HG03521 (cell line): ENCODE results near the gene AP4E1.
A peak's percentile ranks its signal among the peaks of the same experiment; 100 is the strongest.
"Not testable (repeated sequence)": the region's sequence is repeated elsewhere in the genome, so short reads cannot be mapped to it uniquely, and the experiment has no call there.

ENCODE experiments used
- ATAC-seq: cut with Tn5 transposase; IDR thresholded peaks from one replicate; pipeline ENCODE4 v1.9.1; 2021; ENCODE audit warnings: mild to moderate bottlenecking, moderate library complexity; ENCODE audit not compliant: unreplicated experiment

AP4E1 gene

DNA sequence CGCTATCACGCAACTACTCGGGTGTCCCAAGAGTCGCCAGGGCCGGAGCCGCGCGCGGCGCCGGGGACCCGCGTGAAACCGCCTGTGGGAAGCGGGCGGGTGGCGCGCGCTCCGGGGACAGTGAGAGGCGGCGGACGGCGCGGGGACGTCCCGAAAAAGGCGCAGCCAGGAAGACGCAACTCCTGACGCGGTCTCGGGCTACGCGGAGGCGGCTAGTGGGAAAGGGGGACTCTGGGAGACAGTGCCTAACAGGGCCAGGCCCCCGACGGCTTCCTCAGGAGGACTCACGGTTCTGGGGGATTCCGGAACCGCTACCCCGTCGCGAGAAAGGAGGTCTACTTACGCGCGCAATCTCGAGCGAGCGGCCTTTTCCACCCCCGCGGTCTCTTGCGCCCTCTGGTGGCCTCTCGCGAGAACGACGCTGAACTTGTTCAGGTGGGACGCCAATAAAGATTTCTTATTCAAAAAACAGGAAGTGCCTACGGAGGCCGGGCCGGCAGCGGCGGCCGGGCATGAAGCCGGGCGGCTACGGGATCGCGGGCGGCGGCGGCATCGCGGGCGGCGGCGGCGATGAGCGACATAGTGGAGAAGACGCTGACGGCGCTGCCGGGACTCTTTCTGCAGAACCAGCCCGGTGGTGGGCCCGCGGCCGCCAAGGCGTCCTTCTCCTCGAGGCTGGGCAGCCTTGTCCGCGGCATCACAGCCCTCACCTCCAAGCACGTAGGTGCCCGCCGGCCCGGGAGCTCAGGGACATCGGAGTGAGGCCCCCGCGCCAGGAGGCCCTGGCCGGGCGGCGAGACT lies at the start of gene AP4E1:
Gene AP4E1 (plus strand): TSS at position 475 of the 801 bp plus-strand sequence. CDS start 96 bp downstream, at position 571.
- ATAC-seq: peak; percentile 52

DNA sequence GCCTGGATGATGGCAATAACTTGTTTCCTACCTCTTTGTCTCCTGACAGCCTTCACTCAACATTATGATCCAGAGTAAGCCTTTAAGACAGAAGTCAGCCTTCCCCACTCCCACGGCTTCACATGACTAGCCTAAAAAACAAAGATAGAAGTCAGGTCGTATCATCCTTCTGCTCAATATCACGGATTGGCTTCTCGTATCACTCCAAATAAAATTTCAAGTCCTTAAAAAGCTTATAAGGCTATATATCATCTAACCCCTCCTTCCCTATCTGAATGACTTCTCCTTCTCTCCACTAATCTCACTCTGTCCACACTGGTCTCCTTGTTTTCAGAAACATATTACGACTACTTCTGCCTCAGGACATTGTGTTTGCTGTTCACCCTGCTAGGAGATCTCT lies 47.7 kb upstream of the AP4E1 start:
- ATAC-seq: no peak

DNA sequence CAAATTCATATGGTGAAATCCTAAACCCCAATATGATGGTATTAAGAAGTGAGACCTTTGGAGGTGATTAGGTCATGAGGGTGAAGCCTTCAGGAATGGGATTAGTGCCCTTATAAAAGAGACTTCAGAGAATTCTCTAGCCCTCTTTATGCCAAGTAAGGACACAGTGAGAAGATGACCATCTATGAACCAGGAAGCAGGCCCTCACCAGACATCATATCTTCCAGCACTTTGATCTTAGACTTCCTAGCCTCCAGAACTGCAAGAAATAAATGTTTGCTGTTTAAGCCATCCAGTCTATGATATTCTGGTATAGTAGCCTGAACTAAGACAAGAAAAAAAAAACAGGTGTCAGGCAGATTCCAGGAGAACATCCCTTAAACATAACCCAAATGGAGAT lies 45.9 kb upstream of the AP4E1 start:
- ATAC-seq: no peak

DNA sequence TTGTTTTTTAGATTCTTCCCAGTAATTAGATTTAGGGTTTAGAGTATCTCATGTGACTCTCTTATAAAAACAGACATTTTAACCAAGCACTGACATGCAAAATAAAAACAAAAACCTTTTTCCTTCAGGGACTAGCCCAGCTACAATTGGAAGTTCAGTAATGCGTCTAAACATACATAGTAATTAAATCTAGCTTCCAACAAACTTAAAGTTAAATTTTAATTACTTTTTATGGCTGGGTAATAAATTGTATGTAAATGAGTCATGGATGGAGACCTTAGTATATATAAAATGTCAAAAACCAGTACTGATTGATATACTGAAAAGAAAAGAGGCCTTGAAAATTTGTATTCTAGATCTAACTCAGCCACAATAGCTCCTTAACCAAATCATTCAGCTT lies 43.6 kb upstream of the AP4E1 start:
- ATAC-seq: no peak

DNA sequence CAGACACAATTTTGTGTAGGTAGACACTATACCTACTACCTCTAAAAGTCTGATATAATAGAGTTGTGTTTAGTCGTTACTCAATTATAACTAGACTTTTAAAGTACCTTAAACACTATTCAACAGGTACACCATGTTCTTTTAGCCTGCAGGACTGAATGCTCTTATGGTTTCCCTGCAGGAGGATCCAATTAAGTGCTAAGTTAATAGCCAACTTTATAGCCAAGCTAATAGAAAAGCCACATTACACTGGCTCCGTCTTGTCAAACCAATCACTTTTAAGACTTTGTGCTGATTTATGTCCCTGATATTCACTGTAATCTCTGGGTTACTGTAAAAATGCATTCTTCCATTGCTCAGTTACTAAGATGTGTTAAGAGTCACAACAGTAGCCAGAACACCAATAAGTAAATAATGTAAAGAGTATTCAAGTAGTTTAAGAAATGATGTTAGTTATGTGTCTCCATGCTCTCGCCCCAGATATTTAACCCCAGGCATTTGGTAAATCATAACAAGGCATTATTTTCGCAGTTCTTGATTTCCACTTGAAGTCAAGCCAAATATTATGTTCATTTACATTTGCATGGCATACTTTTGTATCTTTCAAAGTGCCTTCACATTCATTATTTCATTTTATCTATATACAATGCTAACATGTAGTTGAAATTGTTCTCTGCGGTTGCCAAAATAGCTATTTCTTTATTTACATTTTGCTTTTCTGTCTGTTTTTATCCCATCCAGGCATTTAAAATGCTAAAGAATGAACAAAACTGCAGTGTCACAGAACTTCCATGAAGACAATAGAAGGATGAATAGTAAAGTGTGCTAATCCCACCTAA lies 42.7 kb upstream of the AP4E1 start:
- ATAC-seq: no peak

DNA sequence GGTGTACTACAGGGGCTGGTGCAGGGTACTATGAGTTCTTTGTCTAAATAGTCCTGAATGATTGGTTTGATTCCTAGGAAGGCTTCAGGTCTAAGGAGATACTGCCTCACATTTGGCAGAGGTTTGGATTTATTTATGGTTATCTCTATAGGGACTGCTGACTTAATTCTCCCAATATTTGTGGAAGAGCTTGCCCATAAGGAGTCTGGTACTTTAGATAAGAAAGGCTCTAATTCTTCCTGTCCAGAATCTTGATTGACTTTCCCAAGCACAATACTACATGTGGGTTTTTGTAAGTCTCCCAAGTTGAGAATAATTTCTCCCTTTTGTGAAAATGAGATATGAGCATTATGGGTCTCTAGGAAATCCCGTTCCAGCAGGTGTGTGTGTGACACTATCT lies 36.7 kb upstream of the AP4E1 start:
- ATAC-seq: no peak

DNA sequence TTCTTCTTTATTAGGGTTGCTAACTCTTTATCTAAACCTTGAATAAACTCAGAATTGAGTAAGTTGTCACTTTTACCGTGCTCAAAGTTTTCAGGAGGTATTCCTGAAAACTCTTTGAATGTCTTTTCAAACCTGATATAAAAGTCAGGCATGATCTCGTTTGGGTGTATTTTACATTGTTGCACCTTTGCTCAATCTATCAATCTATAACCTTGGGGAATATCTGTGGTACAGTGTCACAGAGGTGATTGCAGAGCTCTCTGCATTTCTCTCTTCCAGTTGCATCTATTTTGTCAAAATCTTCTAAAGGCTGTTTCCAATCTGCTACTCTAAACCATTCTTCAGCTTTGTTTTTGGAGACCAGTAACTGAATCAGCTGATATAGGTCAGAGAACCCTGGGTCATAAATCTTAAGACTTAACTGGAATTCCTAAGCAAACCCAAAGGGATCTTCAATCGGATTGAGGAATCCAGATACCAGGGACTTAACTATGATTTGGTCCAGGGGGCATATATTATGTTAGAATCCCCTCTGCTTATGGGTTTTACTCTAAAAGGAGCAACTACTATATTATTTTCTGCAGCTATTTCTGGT lies 35.6 kb upstream of the AP4E1 start:
- ATAC-seq: no peak

DNA sequence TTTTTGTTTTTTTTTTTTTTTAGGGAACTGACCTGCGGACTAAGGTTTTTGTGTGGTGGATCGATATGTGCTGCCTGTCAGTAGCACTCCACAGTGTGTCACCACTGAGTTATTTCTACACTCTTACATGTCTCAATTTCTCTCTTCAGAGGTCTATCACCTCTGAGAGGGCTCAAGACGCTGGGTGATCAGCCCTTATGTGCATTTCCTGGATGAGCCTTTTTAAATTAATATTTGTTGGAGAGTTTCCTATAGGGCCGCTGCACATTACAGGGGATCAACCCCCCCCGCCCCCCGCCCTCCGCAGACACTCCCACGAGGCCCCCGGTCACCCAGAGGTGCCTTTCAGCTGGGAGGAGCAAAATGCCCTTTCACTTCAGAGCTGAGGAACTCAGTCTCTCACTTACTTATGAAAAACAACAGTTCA lies 34.5 kb upstream of the AP4E1 start:
- no peak for ATAC-seq

DNA sequence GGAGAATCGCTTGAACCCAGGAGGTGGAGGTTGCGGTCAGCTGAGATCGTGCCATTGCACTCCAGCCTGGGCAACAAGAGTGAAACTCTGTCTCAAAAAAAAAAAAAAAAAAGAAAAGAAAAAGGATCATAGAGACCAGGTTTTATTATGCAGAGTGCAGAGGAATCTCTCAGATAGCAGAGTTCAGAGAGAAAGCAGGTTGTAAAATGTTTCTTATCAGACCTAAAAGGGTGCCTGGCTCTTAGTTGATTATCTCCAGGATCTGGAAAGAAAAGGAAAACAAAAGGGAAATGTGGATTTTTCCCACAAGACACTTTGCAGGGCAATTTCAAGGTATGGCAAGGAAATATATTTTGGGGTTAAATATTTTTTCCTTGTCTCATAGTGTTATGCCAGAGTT lies 33.2 kb upstream of the AP4E1 start:
- ATAC-seq: not testable (repeated sequence)

DNA sequence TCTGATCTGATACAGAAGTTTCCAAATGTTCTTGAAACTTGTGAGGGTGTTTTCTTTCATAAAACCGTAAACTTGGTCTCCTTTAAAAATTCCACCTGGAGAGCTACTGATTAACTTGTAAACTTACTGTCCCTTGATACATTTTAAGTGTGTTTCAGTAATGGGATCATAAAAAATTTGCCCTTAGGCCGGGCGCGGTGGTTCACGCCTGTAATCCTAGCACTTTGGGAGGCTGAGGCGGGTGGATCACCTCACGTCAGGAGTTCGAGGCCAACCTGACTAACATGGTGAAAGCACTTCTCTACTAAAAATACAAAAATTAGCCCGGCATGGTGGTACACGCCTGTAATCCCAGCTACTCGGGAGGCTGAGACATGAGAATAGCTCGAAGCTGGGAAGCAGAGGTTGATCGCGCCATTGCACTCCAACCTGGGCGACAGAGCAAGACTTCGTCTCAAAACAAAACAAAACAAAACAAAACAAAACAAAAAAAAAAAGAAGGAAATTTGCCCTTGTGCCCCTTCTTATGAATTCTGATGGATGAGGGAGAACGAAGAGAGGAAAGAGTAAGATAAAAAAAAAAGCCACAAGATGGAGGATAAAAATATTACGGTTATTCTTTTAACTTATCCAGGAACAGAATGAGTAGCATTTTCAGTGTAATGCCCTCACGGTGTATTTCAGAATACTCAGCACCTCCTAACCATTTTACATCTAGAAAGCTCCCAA lies 32.1 kb upstream of the AP4E1 start:
- no peak for ATAC-seq

DNA sequence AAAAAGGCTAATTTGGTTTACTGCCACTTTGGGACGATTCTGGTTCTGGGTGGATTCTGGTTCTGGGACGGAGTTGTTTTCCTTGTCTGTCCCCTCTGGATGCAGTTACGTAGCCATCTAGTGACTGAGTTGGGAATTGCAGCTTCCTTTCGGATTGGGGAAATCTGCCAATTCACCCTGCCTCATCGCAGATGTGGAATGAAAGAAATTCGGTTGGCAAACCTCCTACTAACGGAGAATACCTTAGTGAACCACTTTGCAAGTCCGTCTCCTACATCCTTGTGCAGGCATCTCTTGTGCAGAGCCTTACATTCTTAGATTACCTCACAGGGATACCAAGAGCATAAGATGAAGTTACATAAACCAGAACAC lies 31.5 kb upstream of the AP4E1 start:
- ATAC-seq: no peak

DNA sequence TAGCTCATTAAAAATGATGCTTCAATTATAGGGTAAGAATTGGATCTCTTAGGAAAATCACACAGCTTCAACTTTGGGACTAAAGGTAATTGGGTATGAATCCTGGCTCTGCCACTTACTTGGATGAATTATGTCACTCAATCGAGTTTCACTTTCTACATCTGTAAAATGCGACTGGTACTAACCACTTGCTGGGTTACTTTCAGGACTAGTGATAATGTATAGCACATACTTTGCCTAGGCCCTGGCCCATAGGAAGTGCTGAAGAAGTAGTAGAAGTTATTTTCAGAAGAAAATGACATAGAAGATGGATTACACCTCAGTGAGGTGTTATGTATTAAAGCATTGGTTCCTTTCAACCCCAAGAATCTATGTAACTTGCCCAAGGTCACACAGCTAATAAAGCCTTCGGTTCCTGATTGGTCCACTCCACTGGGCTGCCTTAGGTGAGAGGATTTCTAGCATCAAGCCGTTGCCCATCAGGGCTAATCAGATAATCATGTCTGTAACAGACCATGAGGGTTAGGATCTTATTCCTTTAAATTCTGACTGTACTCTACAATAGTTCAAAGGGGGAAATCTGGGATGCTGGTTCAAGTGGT lies 29.4 kb upstream of the AP4E1 start:
- ATAC-seq: peak; percentile 66

DNA sequence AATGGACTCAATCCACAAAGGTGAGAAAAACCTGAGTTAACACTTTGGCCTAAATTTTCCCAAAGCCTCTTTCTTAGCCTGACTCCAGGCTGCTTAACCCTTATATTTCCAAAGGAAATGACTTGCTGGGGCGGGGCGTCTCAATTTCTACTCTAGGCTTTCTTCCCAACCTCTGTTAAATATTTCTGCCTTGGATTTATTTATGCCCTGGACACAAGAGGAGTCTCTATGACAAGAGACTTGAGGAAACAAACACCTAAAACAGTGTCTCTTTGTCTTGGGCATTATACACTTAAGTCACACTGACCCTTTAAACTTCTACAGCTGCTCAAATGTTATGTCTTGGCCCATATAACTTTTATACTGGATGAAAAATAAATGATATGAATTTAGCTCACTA lies 28.3 kb upstream of the AP4E1 start:
- ATAC-seq: no peak

DNA sequence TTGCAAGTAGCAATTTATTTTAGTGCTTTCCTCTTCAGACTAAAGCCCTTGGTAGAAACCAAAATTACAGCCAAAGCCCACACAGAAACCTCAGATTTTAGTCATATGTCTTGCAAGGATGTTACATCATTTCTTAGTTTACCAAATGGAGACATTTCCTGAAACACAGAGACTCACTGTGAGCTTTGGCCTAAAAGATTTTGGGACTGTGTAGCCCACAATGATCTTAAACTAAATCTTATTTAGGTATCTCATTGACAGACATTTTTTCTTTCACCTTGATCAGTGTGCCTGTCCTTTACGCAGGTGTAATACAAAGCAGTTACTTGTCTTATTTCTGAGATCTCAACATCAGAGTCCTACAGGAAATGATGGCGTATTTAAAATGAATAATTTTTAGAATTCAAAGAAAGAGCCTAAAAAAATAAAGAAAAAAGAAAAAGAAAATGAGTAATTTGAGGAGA lies 27.8 kb upstream of the AP4E1 start:
- ATAC-seq: peak; percentile 33

DNA sequence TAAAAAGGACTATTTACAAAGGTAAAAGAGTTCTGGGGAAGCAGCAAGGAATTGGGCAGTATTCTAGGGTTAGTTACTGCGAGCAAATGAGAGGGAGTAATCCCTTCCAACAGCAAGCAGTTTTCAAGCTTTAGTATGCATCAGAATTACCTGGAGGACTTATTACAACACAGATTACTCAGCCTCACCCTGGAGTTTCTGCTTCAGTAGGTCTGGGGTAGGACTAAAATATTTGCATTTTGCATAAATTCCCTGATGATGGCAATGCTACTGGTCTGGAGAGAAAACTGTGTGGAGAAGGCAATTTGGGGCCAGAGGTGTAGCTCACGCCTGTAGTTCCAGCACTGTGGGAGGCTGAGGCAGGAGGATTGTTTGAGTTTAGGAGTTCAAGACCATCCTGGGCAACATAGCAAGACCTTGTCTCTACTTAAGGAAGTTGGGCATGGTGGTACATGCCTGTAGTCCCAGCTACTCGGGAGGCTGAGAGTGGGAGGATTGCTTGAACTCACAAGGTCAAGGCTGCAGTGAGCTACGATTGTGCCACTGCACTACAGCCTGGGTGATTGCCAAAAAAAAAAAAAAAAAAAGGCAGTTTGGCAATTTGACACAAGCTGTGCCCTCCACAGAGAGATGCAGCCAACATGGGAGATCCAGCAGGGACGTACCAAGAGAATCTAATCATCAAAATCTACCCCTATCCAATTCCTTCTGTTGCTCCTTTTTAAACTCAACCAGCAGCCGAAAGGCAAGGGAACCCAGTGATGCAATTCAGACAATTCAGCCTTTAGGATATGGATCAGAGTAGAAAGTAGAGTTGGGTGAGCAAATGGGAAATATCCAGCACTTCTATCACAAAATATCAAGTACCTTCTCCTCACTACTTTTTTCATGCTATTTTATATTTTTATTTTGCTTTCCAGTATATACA lies 27.1 kb upstream of the AP4E1 start:
- no peak for ATAC-seq

DNA sequence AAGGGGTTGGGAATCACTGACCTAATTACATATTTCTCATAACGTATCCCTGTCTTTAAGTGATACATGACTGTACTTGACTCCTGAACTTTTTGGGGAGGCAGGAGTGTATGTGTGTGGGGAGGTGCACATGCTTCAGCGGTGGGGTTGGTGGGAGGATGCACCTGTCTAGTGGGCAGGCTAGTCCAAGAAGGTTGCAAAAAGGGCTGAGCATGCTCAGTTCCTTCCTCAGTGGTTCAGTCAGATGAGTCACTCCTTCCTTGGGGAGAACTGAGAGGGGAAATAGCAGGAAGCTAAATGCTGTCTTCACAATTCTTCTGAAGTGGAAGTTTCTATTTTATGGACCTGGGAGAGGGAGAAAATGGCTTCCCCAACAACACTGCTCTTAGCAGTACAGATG lies 24.6 kb upstream of the AP4E1 start:
- no peak for ATAC-seq

DNA sequence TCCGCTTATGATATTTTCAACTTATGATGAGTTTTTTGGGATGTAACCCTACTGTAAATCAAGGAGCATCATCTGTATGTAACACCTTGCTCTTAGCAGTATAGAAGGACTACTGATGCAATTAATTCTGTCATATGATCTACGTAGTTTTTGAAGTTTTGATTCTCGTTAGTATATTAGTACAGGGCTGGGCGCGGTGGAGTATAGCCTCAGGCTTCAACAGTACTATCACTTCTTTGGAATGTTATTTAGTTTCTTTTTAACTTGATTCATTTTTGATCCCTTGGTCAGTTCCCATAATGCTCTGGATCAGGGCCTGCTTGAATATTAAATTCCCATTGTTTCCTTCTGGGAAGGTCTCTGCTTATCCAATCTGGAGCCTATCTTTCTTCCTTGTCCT lies 23.9 kb upstream of the AP4E1 start:
- ATAC-seq: no peak

DNA sequence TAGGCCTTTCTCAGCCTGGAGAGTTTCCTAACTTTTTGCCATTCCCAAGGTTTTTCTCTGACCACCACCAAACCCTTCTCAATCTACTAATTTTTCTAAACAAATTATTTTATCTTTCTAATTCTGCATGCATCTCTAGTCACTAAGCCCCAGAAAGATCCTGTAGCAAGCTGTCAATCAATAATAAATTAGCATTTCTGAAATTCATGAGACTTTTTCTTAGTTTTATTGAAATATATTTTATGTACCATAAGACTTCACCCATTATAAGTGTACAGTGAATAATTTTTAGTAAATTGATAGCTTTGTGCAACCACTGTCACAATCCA lies 22.4 kb upstream of the AP4E1 start:
- ATAC-seq: no peak

DNA sequence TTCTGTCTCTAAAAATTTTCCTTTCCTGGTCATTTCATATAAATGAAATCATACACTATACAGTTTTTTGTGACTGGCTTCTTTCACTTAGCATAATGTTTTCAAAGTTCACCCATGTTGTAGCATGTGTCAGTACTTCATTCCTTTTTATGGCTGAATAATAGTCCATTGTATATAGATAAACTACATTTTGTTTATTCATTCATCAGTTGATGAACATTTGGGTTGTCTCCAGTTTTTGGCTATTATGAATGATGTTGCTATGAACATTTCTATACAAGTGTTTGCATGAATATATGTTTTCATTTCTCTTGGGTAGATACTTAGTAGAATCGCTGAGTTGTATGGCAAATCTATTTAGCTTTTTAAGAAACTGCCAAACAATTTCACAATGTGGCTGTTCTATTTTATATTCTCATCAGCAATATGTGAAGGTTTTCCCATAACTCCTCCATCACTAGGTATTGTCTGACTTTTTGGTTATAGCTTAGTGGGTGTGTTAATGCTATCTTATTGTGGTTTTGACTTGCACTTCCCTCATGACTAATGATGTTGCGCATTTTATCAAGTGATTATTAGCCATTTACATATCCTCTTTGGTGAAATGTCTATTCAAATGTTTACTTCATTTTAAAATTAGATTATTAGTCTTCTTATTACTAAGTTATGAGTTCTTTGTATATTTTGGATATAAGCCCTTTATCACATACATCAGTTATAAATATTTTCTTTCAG lies 21.7 kb upstream of the AP4E1 start:
- ATAC-seq: no peak
